ENCODE results near the gene KIRREL1.

- TF ChIP-seq, protein P1, sequence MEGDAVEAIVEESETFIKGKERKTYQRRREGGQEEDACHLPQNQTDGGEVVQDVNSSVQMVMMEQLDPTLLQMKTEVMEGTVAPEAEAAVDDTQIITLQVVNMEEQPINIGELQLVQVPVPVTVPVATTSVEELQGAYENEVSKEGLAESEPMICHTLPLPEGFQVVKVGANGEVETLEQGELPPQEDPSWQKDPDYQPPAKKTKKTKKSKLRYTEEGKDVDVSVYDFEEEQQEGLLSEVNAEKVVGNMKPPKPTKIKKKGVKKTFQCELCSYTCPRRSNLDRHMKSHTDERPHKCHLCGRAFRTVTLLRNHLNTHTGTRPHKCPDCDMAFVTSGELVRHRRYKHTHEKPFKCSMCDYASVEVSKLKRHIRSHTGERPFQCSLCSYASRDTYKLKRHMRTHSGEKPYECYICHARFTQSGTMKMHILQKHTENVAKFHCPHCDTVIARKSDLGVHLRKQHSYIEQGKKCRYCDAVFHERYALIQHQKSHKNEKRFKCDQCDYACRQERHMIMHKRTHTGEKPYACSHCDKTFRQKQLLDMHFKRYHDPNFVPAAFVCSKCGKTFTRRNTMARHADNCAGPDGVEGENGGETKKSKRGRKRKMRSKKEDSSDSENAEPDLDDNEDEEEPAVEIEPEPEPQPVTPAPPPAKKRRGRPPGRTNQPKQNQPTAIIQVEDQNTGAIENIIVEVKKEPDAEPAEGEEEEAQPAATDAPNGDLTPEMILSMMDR (conservative IDR thresholded peaks at IDR 0.05), result no peak
- TF ChIP-seq ZFX (IDR thresholded peaks at IDR 0.05), result no peak
Observed at GRCh38 chr1:158007180-158007579, 13.7 kb downstream of the KIRREL1 start.

Data from C4-2B (cell line).